ENCODE results near the gene ACOT4. TPM values are rescaled to one million over a fixed set of nuclear protein-coding genes. Genes with fewer than 3 reads are reported as not detected.

The ACOT4 gene
- total RNA-seq, 1 experiment from 2014 or later, result 1.8 TPM

- Histone ChIP-seq H2BK12ac (ENCODE audit: insufficient read length, low read depth, low read length) (no peak overlapping the region), H4K8ac (replicated peaks; ENCODE audit: insufficient read length, low read depth, low read length) (no peak overlapping the region), H3K79me2 (ENCODE audit: insufficient read depth, low read length) (no peaks in the 10 kb centered on the region), H3K27ac (ENCODE audit: insufficient read length, low read depth, low read length) (no peak overlapping the region), H3K4me1 (ENCODE audit: insufficient read depth, low read length) (no peaks in the 10 kb centered on the region), H2AFZ (ENCODE audit: low read length) (no peak overlapping the region), H3K79me1 (ENCODE audit: insufficient read depth, low read depth, low read length, poor library complexity, severe bottlenecking) (no peaks in the 10 kb centered on the region), H3T11ph (ENCODE audit: low read length) (no peak overlapping the region), H3K14ac (ENCODE audit: insufficient read depth, low read length) (no peak overlapping the region), H4K91ac (ENCODE audit: insufficient read length, low read depth, low read length) (no peak overlapping the region), H4K20me1 (ENCODE audit: control insufficient read depth, insufficient read depth, insufficient read length) (no peaks in the 10 kb centered on the region), H2BK120ac (ENCODE audit: low read depth, low read length, poor library complexity, severe bottlenecking) (no peak overlapping the region), H2AK5ac (ENCODE audit: insufficient read length, low read length) (no peak overlapping the region), H2BK15ac (ENCODE audit: low read depth, low read length) (no peak overlapping the region), H3K9me3 (ENCODE audit: control insufficient read depth, low read depth, low read length) (no peaks in the 10 kb centered on the region), H3K18ac (ENCODE audit: insufficient read length, low read depth, low read length) (no peak overlapping the region), H3K23ac (ENCODE audit: insufficient read length, low read depth, low read length) (no peak overlapping the region), H4K5ac (ENCODE audit: insufficient read length, low read depth, low read length) (no peak overlapping the region), H3K23me2 (ENCODE audit: insufficient read length, low read depth, low read length, poor library complexity, severe bottlenecking) (no peaks in the 10 kb centered on the region), H3K4me2 (ENCODE audit: insufficient read depth, insufficient read length, low read length) (no peak overlapping the region), H2BK5ac (ENCODE audit: insufficient read length, low read length) (no peak overlapping the region), H2BK20ac (ENCODE audit: low read depth, low read length, poor library complexity, severe bottlenecking) (no peak overlapping the region), H3K56ac (ENCODE audit: insufficient read length, low read depth, low read length) (no peak overlapping the region), H3K4ac (ENCODE audit: low read depth, low read length) (no peak overlapping the region), H3K27me3 (ENCODE audit: insufficient read depth, low read length) (no peaks in the 10 kb centered on the region), H3K9ac (ENCODE audit: extremely low read depth, insufficient read length, low read length) (no peak overlapping the region)
- no peak overlapping the region for H3K4me3 Mint-ChIP-seq
- H3K36me3 Mint-ChIP-seq (ENCODE audit: insufficient read depth in 1 of 3, low read depth in 3 of 3), result peaks cover 15 to 26% (median 25%) of the 10 kb centered on the region in 3 experiments
- no peak for TF ChIP-seq CTCF (conservative IDR thresholded peaks at IDR 0.05)
- H3K4me1 Mint-ChIP-seq, result peaks cover 0 to 2% of the 10 kb centered on the region in 2 experiments; a peak in 1 of 4 replicates
- no peak overlapping the region for H3K27ac Mint-ChIP-seq
- no CpG with 5 or more reads among the region's 1 CpG for WGBS (ENCODE audit: extremely low coverage, insufficient read length, low lambda C conversion rate)
- H3K27me3 Mint-ChIP-seq (ENCODE audit: low read depth), result peaks cover 6% of the 10 kb centered on the region
- H3K9me3 Mint-ChIP-seq, result peaks cover 28 to 31% of the 10 kb centered on the region in 2 experiments
- DNase-seq, result no peak
Measured at GRCh38 chr14:73607241-73607640, 15.6 kb downstream of the ACOT4 start.

Data from H9 (cell line).